Smooth muscle cell (in vitro differentiated cells): ENCODE data around the gene ZBTB7B. TPM values are rescaled to one million over a fixed set of nuclear protein-coding genes. Genes with fewer than 3 reads are reported as not detected.

Source experiments
- DNase-seq: peaks from one replicate; lab custom pipeline; 2025; ENCODE audit not compliant: unreplicated experiment; lab: John Stamatoyannopoulos, UW
- H2AFZ ChIP-seq: fragments of 200-600 bp; sonication (generic); 2 replicates; pipeline ENCODE4 v1.6.0; 2016; ENCODE audit warnings: antibody characterized with exemption, low read depth, mild to moderate bottlenecking
- H3F3A ChIP-seq: fragments of 200-600 bp; sonication (generic); 2 replicates; pipeline ENCODE4 v1.6.0; 2017; ENCODE audit warnings: antibody characterized with exemption, low read depth
- H3K27ac ChIP-seq: fragments of 200-600 bp; sonication (generic); 2 replicates; pipeline ENCODE4 v1.5.1; 2016; ENCODE audit warnings: low read depth, mild to moderate bottlenecking
- H3K27me3 ChIP-seq: fragments of 200-600 bp; sonication (generic); 2 replicates; pipeline ENCODE4 v1.6.1; 2016; ENCODE audit warnings: low read depth, mild to moderate bottlenecking
- H3K36me3 ChIP-seq: fragments of 200-600 bp; sonication (generic); 2 replicates; pipeline ENCODE4 v1.5.1; 2016; ENCODE audit warnings: low read depth
- H3K4me1 ChIP-seq: fragments of 200-600 bp; sonication (generic); 2 replicates; pipeline ENCODE4 v1.5.1; 2016; ENCODE audit warnings: low read depth
- H3K4me2 ChIP-seq: fragments of 200-600 bp; sonication (generic); 2 replicates; pipeline ENCODE4 v1.6.0; 2016; ENCODE audit warnings: mild to moderate bottlenecking
- H3K4me3 ChIP-seq: fragments of 200-600 bp; sonication (generic); 2 replicates; pipeline ENCODE4 v1.5.1; 2016; ENCODE audit warnings: mild to moderate bottlenecking
- H3K79me2 ChIP-seq: fragments of 200-600 bp; sonication (generic); 2 replicates; pipeline ENCODE4 v1.6.0; 2016; ENCODE audit warnings: low read depth, mild to moderate bottlenecking
- H3K9ac ChIP-seq: fragments of 200-600 bp; sonication (generic); 2 replicates; pipeline ENCODE4 v1.6.0; 2016; ENCODE audit warnings: low read depth
- H3K9me3 ChIP-seq: fragments of 200-600 bp; sonication (generic); replicated peaks from 2 replicates; pipeline ENCODE4 v1.5.1; 2016; ENCODE audit warnings: low read depth
- H4K20me1 ChIP-seq: fragments of 200-600 bp; sonication (generic); 2 replicates; pipeline ENCODE4 v1.6.0; 2016; ENCODE audit warnings: low read depth
- CTCF ChIP-seq: fragments of 200-600 bp; sonication (generic); IDR thresholded peaks from 2 replicates; pipeline ENCODE4 v1.5.1; 2017; ENCODE audit warnings: borderline replicate concordance, mild to moderate bottlenecking, antibody characterized with exemption; ENCODE audit not compliant: insufficient read depth, poor library complexity, severe bottlenecking
- WGBS: methylation state at CpG from one replicate; pipeline ENCODE4 v1.1.7; 2016; ENCODE audit warnings: low lambda C conversion rate; 5-methylcytosine and 5-hydroxymethylcytosine counted together
- polyA plus RNA-seq: library from polyadenylated mRNA; unstranded; fragments of >200 nt; fragmentation: Nextera tagmentation; extraction: Ambion mirVana; gene quantifications from 2 replicates; pipeline ENCODE4 v1.2.1, GENCODE V29; 2016
- total RNA-seq: library from RNA; depleted of rRNA; stranded (reverse); fragments of >200 nt; gene quantifications from 2 replicates; pipeline ENCODE4 v1.2.3, GENCODE V29; 2014

The ZBTB7B gene
- total and polyA plus RNA-seq, 2 experiments from 2014 or later = 7.5 to 15.5 TPM

GRCh38 chr1:155062151-155062686, 59.6 kb downstream of the ZBTB7B start:
- Histone ChIP-seq H2AFZ (peak overlapping the region; percentile 86), H3K27me3 (no peaks in the 10 kb centered on the region), H3K9me3 (no peaks in the 10 kb centered on the region), H3F3A (no peaks in the 10 kb centered on the region), H3K9ac (no peak overlapping the region), H3K4me3 (peak overlapping the region; percentile 99), H3K4me1 (peaks cover 21% of the 10 kb centered on the region), H4K20me1 (peaks cover 28% of the 10 kb centered on the region), H3K79me2 (peaks cover 12% of the 10 kb centered on the region), H3K27ac (no peak overlapping the region), H3K36me3 (no peaks in the 10 kb centered on the region), H3K4me2 (peak overlapping the region; percentile 99)
- no peak for DNase-seq
- TF ChIP-seq CTCF = peak; percentile 10
- WGBS = 2% methylated on average over 22 of the region's 29 CpGs

GRCh38 chr1:155062702-155063411, 60.3 kb downstream of the ZBTB7B start:
- H3F3A ChIP-seq = no peaks in the 10 kb centered on the region
- no peaks in the 10 kb centered on the region for H3K9me3 ChIP-seq
- peak overlapping the region; percentile 99 for H3K4me2 ChIP-seq
- DNase-seq = peak; percentile 47
- H3K79me2 ChIP-seq = peaks cover 12% of the 10 kb centered on the region
- TF ChIP-seq CTCF = peak; percentile 69
- H3K9ac ChIP-seq = no peak overlapping the region
- WGBS = 3% methylated on average over 43 of the region's 46 CpGs
- peaks cover 21% of the 10 kb centered on the region for H3K4me1 ChIP-seq
- no peak overlapping the region for H3K27ac ChIP-seq
- peak overlapping the region; percentile 86 for H2AFZ ChIP-seq
- H4K20me1 ChIP-seq = peaks cover 28% of the 10 kb centered on the region
- H3K27me3 ChIP-seq = no peaks in the 10 kb centered on the region
- H3K36me3 ChIP-seq = no peaks in the 10 kb centered on the region
- H3K4me3 ChIP-seq = peak overlapping the region; percentile 99

- no peaks in the 10 kb centered on the region for H3K27me3 ChIP-seq
- no peaks in the 10 kb centered on the region for H3K36me3 ChIP-seq
- peaks cover 21% of the 10 kb centered on the region for H3K4me1 ChIP-seq
- peak within 1 kb of the TSS; percentile 99 for H3K4me2 ChIP-seq
- H3K4me3 ChIP-seq = peak within 1 kb of the TSS; percentile 99
- WGBS = 1% methylated on average over 45 of the region's 57 CpGs
- no peaks in the 10 kb centered on the region for H3F3A ChIP-seq
- H3K79me2 ChIP-seq = peaks cover 12% of the 10 kb centered on the region
- no peaks in the 10 kb centered on the region for H3K9me3 ChIP-seq
- peak within 1 kb of the TSS; percentile 66 for H3K27ac ChIP-seq
- TF ChIP-seq CTCF = no peak
- DNase-seq = peak; percentile 30
- peak within 1 kb of the TSS; percentile 86 for H2AFZ ChIP-seq
- peak within 1 kb of the TSS; percentile 90 for H3K9ac ChIP-seq
- H4K20me1 ChIP-seq = peaks cover 29% of the 10 kb centered on the region
Measured at GRCh38 chr1:155063550-155064110, 61.0 kb downstream of the ZBTB7B start, which contains the start of gene EFNA4. EFNA4 (plus strand) TSS chr1:155063740; CDS start chr1:155063824, 84 bp downstream.
